Endothelial cell (in vitro differentiated cells): Measurements from ENCODE around the gene NDUFAB1. TPM values are rescaled to one million over a fixed set of nuclear protein-coding genes. Genes with fewer than 3 reads are reported as not detected.

Experiments used
- DNase-seq: peaks from one replicate; pipeline ENCODE4 v3.0.0; 2021; ENCODE audit warnings: low spot score
- H3K27ac Mint-ChIP-seq: one replicate; pipeline ENCODE4 v1.8.0; 2021; ENCODE audit warnings: mixed read lengths, inconsistent platforms; ENCODE audit not compliant: unreplicated experiment
- H3K27me3 Mint-ChIP-seq: one replicate; pipeline ENCODE4 v1.8.0; 2021; ENCODE audit warnings: mild to moderate bottlenecking, moderate library complexity, mixed read lengths, inconsistent platforms; ENCODE audit not compliant: unreplicated experiment
- H3K36me3 Mint-ChIP-seq: one replicate; pipeline ENCODE4 v1.8.0; 2021; ENCODE audit warnings: mild to moderate bottlenecking, low read depth, mixed read lengths, inconsistent platforms; ENCODE audit not compliant: unreplicated experiment
- H3K4me1 Mint-ChIP-seq: one replicate; pipeline ENCODE4 v1.8.0; 2021; ENCODE audit warnings: mild to moderate bottlenecking, mixed read lengths, inconsistent platforms; ENCODE audit not compliant: unreplicated experiment
- H3K4me3 Mint-ChIP-seq: one replicate; pipeline ENCODE4 v1.8.0; 2021; ENCODE audit warnings: mild to moderate bottlenecking, mixed read lengths, inconsistent platforms; ENCODE audit not compliant: unreplicated experiment
- H3K9me3 Mint-ChIP-seq: one replicate; pipeline ENCODE4 v1.8.0; 2021; ENCODE audit warnings: mixed read lengths, inconsistent platforms; ENCODE audit not compliant: unreplicated experiment
- CTCF ChIP-seq: fragments of 200-600 bp; sonication (generic); IDR thresholded peaks from one replicate; pipeline ENCODE4 v1.5.0; 2021; ENCODE audit warnings: antibody characterized with exemption; ENCODE audit not compliant: unreplicated experiment
- total RNA-seq: library from RNA; stranded (reverse); fragmentation: NEBNext Ultra II Directional; extraction: Animal tissue kit (Norgen Biotek cat#: 25700); gene quantifications from one replicate; pipeline ENCODE4 v1.2.1, GENCODE V29; 2021; ENCODE audit not compliant: unreplicated experiment

NDUFAB1 gene
- total RNA-seq, 1 donor from 2014 or later = 91.7 TPM

DNA sequence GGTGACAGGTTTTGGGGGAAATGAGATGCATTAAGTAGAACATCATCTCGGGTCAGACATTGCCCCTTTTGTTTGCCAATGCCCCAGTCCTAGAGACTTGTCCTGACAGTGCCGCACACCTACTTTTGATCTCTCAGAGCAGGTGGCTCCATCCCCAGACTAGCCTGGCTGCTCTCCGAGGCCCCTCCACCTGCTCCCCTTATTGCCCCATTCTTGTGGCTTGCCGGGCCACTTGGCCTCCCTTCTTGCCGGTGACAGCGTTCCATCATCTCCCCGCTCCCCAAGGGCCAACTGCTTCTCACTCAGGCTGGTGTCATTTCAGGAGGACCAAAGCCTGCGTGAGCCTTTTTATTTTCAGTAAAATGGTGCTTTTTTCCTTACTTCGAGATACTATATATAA, 23.7 kb downstream of the NDUFAB1 start:
- no peak for TF ChIP-seq CTCF
- no peaks in the 10 kb centered on the region for H3K9me3 Mint-ChIP-seq
- H3K4me1 Mint-ChIP-seq = no peaks in the 10 kb centered on the region
- H3K27me3 Mint-ChIP-seq = no peaks in the 10 kb centered on the region
- peaks cover 31% of the 10 kb centered on the region for H3K36me3 Mint-ChIP-seq
- no peak for DNase-seq
- no peak overlapping the region for H3K4me3 Mint-ChIP-seq
- H3K27ac Mint-ChIP-seq = no peak overlapping the region

GRCh38 chr16:23571895-23572294, 24.2 kb downstream of the NDUFAB1 start:
- no peaks in the 10 kb centered on the region for H3K4me1 Mint-ChIP-seq
- no peaks in the 10 kb centered on the region for H3K9me3 Mint-ChIP-seq
- no peak for DNase-seq
- H3K36me3 Mint-ChIP-seq = peaks cover 35% of the 10 kb centered on the region
- H3K27me3 Mint-ChIP-seq = no peaks in the 10 kb centered on the region
- TF ChIP-seq CTCF = no peak
- H3K27ac Mint-ChIP-seq = no peak overlapping the region
- peak overlapping the region; percentile 6 for H3K4me3 Mint-ChIP-seq

GRCh38 chr16:23570992-23571632, 25.0 kb downstream of the NDUFAB1 start:
- Mint-ChIP-seq H3K9me3 (no peaks in the 10 kb centered on the region), H3K4me1 (no peaks in the 10 kb centered on the region), H3K4me3 (no peak overlapping the region), H3K27me3 (no peaks in the 10 kb centered on the region), H3K36me3 (peaks cover 41% of the 10 kb centered on the region), H3K27ac (no peak overlapping the region)
- no peak for DNase-seq
- TF ChIP-seq CTCF = no peak

GRCh38 chr16:23567602-23568001, 28.5 kb downstream of the NDUFAB1 start:
- no peaks in the 10 kb centered on the region for H3K27me3 Mint-ChIP-seq
- H3K4me3 Mint-ChIP-seq = no peak overlapping the region
- peaks cover 43% of the 10 kb centered on the region for H3K36me3 Mint-ChIP-seq
- DNase-seq = no peak
- no peaks in the 10 kb centered on the region for H3K9me3 Mint-ChIP-seq
- H3K27ac Mint-ChIP-seq = no peak overlapping the region
- TF ChIP-seq CTCF = no peak
- peaks cover 9% of the 10 kb centered on the region for H3K4me1 Mint-ChIP-seq

DNA sequence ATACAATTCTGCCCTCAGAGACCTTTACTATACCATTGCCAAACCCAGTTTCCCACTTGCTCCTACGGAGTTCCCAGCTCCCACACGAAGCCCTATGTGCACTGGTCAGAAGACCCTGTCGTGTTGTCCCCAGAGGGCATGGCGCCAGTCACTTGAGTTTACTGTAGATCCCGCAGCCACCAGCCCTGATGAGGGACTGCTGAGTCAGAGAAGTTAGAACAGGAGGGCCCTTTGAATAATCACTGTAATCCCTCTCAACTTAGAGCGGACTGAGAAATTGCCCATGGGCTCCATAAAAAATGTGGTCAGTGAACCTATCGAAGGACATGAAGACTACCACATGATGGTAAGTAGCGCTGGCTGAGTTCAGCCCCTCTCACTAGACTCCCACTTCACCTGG, 29.4 kb downstream of the NDUFAB1 start:
- Mint-ChIP-seq H3K27ac (no peak overlapping the region), H3K36me3 (peaks cover 43% of the 10 kb centered on the region), H3K27me3 (no peaks in the 10 kb centered on the region), H3K9me3 (no peaks in the 10 kb centered on the region), H3K4me1 (peaks cover 9% of the 10 kb centered on the region), H3K4me3 (no peak overlapping the region)
- no peak for DNase-seq
- TF ChIP-seq CTCF = no peak
